RKO (cell line): ENCODE data around the gene PSMB9.
"Not testable (repeated sequence)": the region's sequence is repeated elsewhere in the genome, so short reads cannot be mapped to it uniquely, and the experiment has no call there.

Experiments
- DNase-seq: peaks from one replicate; pipeline ENCODE4 v3.0.0-alpha.2; 2016; ENCODE audit warnings: low spot score

Gene PSMB9

DNA sequence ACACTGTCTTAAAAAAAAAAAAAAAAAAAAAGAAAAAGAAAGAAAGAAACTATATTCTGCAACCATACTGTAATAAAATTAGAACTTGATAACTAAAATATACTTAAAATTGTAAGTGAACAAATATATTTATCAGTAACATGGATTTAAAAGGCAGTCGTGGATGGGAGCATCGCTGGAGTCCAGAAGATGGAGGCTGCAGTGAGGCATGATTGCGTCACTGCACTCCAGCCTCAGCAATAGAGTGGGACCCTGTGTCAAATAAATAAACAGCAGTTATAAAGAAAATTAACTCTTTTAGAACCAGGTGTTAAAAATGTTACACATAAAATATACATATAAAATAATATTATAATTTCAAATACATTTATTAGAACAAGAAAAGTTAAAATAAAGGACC, 8.7 kb downstream of the PSMB9 start:
- no peak for DNase-seq

DNA sequence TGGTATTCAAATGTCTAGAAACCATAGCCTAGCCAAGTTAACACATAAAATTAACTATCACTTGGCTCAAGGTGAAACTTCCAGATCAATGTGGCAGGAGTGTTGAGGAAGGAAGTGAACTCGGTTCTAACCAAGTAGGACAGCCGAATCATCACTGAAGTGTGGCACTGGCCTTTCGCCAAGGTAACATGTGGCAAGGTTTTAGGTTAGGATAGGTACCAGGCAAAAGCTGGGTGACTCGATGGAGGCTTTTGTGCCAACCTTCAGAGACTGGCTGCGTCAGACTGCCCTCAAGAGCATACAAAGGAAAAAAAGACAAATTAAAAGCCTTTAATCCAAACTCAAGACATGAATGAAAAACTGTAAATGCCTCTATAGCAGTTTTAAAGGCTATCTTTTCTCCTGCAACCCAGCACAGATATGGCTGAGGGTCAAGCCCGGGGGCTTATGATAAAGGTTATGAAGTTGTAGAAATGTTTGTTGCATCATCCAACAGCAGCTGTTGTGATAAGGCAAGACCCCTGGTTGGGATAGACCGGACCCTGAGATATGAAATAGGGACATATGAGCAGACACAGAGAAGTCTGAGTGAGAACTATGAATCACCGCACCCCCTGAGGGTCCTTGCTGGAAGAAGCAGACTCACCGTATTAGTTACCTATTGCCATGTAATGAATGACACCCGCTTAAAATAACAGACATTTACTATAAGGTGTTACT, 11.9 kb downstream of the PSMB9 start:
- DNase-seq = no peak

DNA sequence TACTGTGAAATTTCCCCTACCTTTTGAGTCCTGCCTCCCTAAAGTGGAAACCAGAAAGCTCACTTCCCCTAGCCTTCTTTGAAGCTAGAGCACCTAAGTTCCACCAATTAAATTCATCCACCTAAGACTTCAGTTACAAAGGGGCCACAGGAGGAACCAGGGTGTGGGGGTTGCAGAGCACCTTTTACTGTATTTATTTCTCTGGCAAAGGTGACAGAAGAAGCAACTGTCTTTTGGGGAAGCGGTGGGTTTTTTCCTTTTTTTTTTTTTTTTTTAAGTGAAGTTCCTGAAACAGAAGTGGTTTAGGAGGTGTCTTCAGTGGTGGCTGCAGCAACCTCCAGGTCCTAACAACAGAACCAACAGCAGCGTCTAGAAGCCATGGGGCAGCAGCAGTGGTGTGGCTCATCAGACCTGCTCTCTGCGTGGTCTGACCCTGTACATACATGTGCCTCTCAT, 13.1 kb downstream of the PSMB9 start:
- DNase-seq = no peak

GRCh38 chr6:32867554-32868256, 13.7 kb downstream of the PSMB9 start:
- no peak for DNase-seq

DNA sequence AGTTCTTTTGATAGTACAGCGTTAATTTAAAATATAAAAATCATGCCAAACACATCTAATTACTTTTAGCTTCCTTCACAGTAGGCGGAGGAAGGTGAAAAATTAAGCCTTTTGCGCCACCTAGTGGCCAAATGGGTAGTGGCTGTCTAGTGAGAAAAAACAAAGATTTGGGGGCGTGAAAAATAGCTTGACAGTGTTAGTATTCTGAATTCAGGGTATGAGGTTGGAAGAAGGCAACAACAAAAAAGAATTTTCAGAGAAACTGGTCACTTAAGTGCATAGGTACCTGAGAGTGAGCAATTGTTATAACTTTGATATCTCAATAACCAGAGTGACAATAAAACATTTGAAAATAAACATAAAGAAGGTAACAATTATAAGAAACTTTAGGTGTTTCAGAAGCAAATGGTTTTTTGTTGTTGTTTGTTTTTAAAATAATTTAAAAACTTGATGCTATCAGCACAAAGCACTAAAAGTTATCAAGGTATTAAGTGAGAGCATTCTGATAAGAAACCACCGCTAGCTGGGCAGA, 14.3 kb downstream of the PSMB9 start:
- DNase-seq = peak; percentile 67

- not testable (repeated sequence) for DNase-seq
Measured at GRCh38 chr6:32873947-32874346, 20.0 kb downstream of the PSMB9 start.

DNA sequence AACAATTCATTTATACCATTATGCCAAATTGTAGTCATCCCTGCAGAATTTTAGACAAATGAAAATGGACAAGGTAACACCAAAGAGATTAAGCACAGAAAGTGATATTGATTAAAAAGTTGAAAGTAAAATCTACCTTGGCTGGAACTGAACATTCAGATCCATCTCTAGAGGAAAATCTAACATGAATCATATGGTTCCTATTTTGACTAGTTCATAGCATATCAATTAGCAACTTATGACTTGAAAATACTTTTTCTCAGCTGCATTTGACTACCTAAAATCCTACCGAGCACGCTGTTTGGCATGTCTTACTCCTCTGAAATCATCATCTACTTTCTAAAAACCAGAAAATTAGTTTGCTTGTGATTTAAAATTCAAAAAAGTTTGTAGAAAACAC, 22.6 kb downstream of the PSMB9 start:
- DNase-seq = no peak

DNA sequence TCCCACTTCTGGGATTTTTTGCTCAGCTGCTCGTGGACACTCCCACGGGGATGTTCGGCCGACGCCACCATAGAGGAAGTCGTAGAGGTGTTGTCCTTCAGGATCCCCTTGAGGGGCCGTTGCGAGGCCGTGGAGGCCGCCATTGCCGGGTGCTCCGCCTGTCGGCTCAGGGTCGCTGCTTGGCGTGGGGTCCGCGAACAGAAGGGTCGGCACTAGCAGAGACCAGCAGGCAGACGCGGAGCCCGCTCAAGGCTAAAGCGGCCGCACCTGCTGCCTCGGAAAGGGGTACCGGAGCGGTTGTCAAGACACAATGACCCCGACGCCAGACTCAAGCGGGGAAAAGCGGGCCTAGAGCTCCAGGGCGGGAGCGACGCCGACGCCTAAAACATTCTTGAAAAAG, 25.7 kb downstream of the PSMB9 start:
- no peak for DNase-seq

DNA sequence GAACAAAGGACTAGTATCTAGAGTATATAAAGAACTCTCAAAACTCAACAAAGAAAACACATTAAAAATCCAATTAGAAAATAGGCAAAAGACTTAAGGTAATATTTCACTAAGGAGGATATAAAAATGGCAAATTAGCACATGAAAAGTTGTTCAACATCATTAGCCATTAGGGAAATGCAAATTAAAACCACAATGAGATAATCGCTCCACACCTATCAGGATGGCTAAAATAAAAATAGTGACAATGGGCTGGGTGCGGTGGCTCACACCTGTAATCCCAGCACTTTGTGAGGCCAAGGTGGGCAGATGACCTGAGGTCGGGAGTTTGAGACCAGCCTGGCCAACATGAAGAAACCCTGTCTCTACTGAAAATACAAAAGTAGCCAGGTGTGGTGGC, 27.0 kb downstream of the PSMB9 start:
- DNase-seq = not testable (repeated sequence)

DNA sequence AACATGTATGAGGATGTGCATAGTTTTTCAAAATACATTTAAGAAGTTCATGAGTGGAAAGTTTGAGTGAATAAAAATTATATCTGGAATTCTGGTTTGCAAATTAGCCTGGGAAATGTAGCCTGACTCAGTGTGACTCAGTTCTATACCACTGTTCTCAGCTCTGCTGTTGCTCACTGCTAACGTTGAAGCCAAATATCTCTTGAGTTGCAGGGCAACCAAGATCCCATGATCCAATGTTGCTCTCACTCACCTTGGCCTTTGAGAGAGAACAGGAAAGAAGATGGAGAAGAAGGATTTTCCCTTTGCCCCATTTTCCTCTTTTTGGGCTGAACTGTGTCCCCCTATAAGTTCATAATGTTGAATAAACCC, 28.9 kb downstream of the PSMB9 start:
- peak; percentile 69 for DNase-seq

DNA sequence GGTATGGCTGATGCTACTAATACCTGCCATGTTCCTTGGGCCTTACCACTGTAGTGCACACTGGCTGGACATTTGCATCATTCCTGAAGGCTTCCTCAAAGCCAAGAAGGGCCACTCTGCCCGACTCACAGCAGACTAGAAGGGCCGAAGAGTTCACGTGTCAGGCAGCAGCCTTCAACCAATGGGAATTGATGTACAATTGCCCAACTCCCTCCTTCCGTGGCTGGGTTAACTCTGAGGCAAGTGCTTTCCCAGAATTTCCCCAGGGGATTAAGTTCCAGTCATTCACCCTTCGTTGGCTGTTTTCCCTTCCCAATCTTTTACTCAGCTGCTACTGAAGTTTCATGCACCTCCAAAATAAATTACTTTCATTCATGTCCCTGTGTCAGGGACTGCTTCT, 29.8 kb downstream of the PSMB9 start:
- no peak for DNase-seq

DNA sequence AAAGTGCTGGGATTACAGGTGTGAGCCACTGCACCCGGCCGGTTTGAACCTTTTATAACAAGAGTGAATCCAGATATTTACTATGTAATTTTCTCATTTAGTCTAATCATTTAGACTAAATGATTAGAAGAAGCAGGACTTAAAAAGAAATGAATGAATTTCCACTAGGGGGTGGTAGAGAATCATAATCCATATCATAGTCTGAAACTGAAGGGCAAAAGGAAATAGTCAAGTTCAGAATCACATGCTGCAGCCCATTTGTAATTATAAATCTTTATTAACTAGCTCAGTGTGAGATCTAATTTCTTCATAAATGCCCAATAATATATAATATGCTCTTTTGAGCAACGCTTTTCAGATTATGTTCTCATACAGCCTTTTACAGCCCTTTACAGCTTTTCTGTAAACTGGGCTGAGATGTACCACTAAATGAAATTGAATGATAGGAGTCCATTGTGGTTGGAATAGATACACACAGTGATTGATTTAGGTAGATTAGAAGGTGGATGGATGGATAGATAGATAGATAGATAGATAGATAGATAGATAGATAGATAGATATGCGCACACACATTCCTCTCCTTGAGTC, 31.8 kb downstream of the PSMB9 start:
- peak; percentile 83 for DNase-seq

DNA sequence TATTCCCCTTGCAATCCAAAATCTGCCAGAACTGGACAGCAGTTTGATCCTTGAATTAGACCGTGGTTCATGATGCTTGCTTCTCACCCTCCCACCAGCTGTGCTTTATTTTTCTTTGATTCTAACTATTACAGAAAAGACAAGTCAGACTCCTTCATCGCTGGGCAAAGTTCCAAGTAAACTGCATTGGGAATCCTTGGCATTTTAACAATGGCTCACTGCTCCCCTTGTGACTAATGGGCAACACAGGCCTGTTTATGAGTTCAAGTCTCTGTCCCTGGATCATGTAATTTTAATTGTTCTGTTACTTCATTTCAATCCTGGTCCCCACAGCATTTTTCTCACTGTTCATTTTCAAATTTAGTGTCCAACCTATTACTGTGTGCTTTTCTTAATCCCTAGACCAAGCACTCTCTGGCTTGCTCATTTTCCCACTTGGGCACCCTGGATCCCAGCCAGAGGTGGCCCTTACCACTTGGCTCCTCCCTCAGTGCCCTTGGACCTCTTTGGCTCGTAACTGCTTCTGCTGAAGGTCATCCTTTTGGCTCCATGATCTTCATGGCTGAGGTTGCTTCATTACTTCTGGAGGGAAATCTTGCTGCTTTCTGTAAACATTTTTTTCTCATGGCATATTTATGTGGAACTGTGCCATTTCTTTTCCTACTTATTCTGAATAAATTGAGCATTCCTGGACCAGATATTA, 32.8 kb downstream of the PSMB9 start:
- peak; percentile 69 for DNase-seq

DNA sequence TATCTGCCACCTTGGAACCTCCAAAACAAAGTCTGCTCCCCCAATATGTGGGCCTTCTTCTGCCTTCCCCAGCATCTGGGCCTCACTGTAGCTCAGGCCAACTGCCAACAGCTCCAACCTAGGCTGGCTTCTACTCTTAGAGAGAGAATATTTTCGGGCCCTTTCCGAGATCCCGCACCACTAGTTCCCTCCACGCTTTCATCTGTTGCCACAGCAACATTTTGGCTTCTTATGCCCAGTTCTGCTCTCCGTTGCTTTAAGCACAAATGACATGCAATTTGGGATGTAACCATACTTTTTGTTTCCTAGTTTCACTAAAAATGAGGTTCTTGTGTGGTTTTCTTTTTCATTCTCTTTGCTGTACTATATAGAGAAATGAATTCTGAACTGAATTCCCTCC, 33.6 kb downstream of the PSMB9 start:
- DNase-seq = no peak

DNA sequence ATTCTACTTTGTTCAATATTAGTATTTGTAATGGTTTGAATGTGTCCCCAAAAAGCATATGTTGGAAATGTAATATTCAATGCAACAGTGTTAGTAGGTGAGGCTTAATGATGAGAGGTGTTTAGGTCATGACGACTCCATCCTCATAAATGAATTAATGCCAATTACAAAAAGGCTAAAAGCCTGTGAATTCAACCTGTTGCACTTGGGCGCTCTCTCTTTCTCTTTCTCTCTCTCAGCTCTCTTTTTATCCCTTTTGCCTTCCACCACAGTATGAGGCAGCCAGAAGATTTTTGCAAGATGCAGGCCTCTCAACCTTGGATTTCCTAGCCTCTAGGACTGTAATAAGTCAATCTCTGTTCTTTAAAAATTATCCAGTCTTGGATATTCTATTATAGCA, 34.6 kb downstream of the PSMB9 start:
- no peak for DNase-seq

DNA sequence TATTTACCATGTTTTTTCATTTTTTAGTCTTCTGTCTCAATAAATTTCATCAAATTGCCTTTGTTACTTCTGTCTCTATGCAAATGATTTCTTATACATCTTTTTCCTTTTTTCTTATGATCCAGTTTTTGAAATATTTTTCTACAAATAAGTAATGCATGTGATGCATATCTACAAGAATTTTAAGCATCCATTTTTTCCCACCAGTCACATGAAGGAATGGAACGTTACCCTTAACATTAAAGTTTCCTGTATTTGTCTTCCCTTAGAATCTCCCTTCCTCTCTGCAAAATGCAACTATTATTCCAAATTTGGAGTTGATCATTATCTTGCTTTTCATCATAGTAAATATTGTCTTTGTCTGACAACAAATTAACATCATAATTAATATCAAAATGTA, 35.5 kb downstream of the PSMB9 start:
- DNase-seq = no peak

- DNase-seq = no peak
Measured at GRCh38 chr6:32890831-32891230, 36.8 kb downstream of the PSMB9 start.

- peak; percentile 90 for DNase-seq
Measured at GRCh38 chr6:32894085-32895005, 40.4 kb downstream of the PSMB9 start.

- no peak for DNase-seq
Measured at GRCh38 chr6:32895006-32895345, 41.0 kb downstream of the PSMB9 start.

- no peak for DNase-seq
Measured at GRCh38 chr6:32903952-32904351, 50.0 kb downstream of the PSMB9 start.

DNA sequence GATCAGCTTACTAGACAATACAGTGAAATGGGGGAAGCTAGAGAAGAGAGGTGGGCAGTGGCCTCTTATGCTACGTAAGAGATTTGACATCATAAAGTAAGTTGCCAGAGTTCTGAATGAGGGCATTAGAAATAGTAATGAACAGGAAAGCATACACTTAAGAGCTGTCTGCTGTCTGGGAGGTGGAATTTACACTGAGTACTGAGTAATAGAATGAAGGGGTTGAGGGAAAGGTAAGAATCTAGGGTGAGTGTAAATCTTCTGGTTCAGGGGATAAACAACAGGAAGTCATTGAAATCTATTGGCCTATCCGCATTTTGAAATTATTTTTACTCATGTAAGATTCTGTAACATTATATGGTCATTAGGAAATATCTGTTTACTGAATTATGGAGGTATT, 51.1 kb downstream of the PSMB9 start:
- DNase-seq = no peak

DNA sequence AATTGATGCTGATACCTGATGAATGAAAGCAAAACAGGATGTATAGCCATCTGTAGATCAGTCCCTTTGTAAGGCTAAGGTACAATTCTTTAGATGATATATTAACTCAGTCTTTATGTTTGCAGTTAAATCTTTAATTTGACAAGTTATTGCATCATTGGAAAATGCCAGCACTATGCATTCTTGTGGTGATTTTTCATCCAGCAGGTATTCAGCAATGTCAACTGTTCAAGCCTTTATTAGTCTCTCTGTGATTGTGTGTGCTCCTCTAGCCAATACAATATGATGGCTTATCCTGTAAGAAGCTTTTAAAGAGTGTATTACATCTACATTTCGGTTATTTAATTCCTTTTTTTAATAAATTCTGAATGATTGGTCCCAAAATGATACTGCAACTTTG, 52.5 kb downstream of the PSMB9 start:
- DNase-seq = peak; percentile 18
